OCI-LY3 (cell line): Measurements from ENCODE around the gene JADE1.

Source experiments
- CTCF ChIP-seq: fragments of 200-600, 300-600 bp; sonication (generic); IDR thresholded peaks from 2 replicates; pipeline ENCODE4 v1.5.1; 2014; ENCODE audit warnings: antibody characterized with exemption, low read length, low read depth
- EZH2phosphoT487 ChIP-seq: fragments of 200-600 bp; shearing (Covaris generic); IDR thresholded peaks from 2 replicates; pipeline ENCODE4 v1.6.1; 2018; ENCODE audit warnings: antibody characterized with exemption, mixed run types, low read depth

GRCh38 chr4:128782076-128782715, 27.3 kb upstream of the JADE1 start:
- peak; percentile 62 for TF ChIP-seq CTCF
- TF ChIP-seq EZH2phosphoT487 = no peak
